Activated CD4-positive, alpha-beta T cell treated with anti-CD3 and anti-CD28 coated beads, Interleukin-2, amount 10 ng/mL, durations not matched to agents 7 days and 5 days (primary cell): ENCODE measurements around the gene BCOR. TPM values are rescaled to one million over a fixed set of nuclear protein-coding genes. Genes with fewer than 3 reads are reported as not detected.
A peak's percentile ranks its signal among the peaks of the same experiment; 100 is the strongest.

Experiments used
- CTCF ChIA-PET: fragments of 350-600 bp; sonication (Branson Sonifier 250); formaldehyde crosslinking; loops from one replicate; lab custom pipeline; 2021; ENCODE audit warnings: antibody characterized with exemption; lab: Charles Lee
- POLR2A ChIA-PET: fragments of 350-600 bp; sonication (Branson Sonifier 250); formaldehyde crosslinking; loops from one replicate; lab custom pipeline; 2021; ENCODE audit warnings: antibody characterized with exemption; lab: Charles Lee
- DNase-seq: peaks from one replicate; pipeline ENCODE4 v3.0.0-alpha.2; 2020
- H3K27ac Mint-ChIP-seq: one replicate; pipeline ENCODE4 v1.8.0; 2021; ENCODE audit warnings: mild to moderate bottlenecking, moderate library complexity, mixed read lengths
- H3K27me3 Mint-ChIP-seq: one replicate; pipeline ENCODE4 v1.8.0; 2021; ENCODE audit warnings: mixed read lengths
- H3K36me3 Mint-ChIP-seq: one replicate; pipeline ENCODE4 v1.8.0; 2021; ENCODE audit warnings: low read depth, mixed read lengths
- H3K4me1 Mint-ChIP-seq: one replicate; pipeline ENCODE4 v1.8.0; 2021; ENCODE audit warnings: mixed read lengths
- H3K4me3 Mint-ChIP-seq: one replicate; pipeline ENCODE4 v1.8.0; 2021; ENCODE audit warnings: mild to moderate bottlenecking, moderate library complexity, mixed read lengths
- H3K9me3 Mint-ChIP-seq: one replicate; pipeline ENCODE4 v1.8.0; 2021; ENCODE audit warnings: mixed read lengths
- total RNA-seq, 2 experiments: library from RNA; stranded (reverse); gene quantifications; one replicate each; pipeline ENCODE4 v1.2.3, GENCODE V29; 2021

The BCOR gene
- total RNA-seq, 2 experiments from 2014 or later = 53.1 to 54.9 TPM

- H3K4me3 Mint-ChIP-seq = peak overlapping the region; percentile 47
- H3K27ac Mint-ChIP-seq = no peak overlapping the region
- H3K36me3 Mint-ChIP-seq = no peaks in the 10 kb centered on the region
- ChIA-PET POLR2A (interaction anchor here (0.5 kb wide), 1 partner anchor 25 kb away, joined by 6 read pairs; no protein-coding TSS in a partner anchor), CTCF (interaction anchor here (1.1 kb wide), 1 partner anchor 11 kb away, joined by 3 read pairs; the partner anchor contains the start of gene BCOR)
- DNase-seq = no peak
- no peaks in the 10 kb centered on the region for H3K9me3 Mint-ChIP-seq
- H3K4me1 Mint-ChIP-seq = peaks cover 20% of the 10 kb centered on the region
- peaks cover 10% of the 10 kb centered on the region for H3K27me3 Mint-ChIP-seq
These were observed 10.6 kb upstream of the BCOR start for GRCh38 chrX:40108162-40108958.

- POLR2A ChIA-PET = no interaction called here
- no peaks in the 10 kb centered on the region for H3K9me3 Mint-ChIP-seq
- H3K36me3 Mint-ChIP-seq = no peaks in the 10 kb centered on the region
- peak overlapping the region; percentile 87 for H3K27ac Mint-ChIP-seq
- H3K4me1 Mint-ChIP-seq = peaks cover 20% of the 10 kb centered on the region
- peaks cover 10% of the 10 kb centered on the region for H3K27me3 Mint-ChIP-seq
- peak overlapping the region; percentile 74 for H3K4me3 Mint-ChIP-seq
- CTCF ChIA-PET = interaction anchor here (1.1 kb wide), 1 partner anchor 10 kb away, joined by 3 read pairs; the partner anchor contains the start of gene BCOR
- no peak for DNase-seq
These were observed 9.8 kb upstream of the BCOR start for GRCh38 chrX:40107291-40108161.

GRCh38 chrX:40106676-40107290, 9.0 kb upstream of the BCOR start:
- Mint-ChIP-seq H3K9me3 (no peaks in the 10 kb centered on the region), H3K4me1 (peaks cover 16% of the 10 kb centered on the region), H3K4me3 (peak overlapping the region; percentile 74), H3K27me3 (peaks cover 10% of the 10 kb centered on the region), H3K27ac (peak overlapping the region; percentile 87), H3K36me3 (no peaks in the 10 kb centered on the region)
- ChIA-PET POLR2A (no interaction called here), CTCF (no interaction called here)
- no peak for DNase-seq

GRCh38 chrX:40105835-40106675, 8.3 kb upstream of the BCOR start:
- Mint-ChIP-seq H3K36me3 (no peaks in the 10 kb centered on the region), H3K9me3 (no peaks in the 10 kb centered on the region), H3K27ac (peak overlapping the region; percentile 87), H3K4me1 (peaks cover 8% of the 10 kb centered on the region), H3K27me3 (peaks cover 8% of the 10 kb centered on the region), H3K4me3 (peak overlapping the region; percentile 75)
- CTCF ChIA-PET = interaction anchor here (0.6 to 1.5 kb wide), 2 partner anchors 33 to 62 kb away, joined by 3 to 4 read pairs; no protein-coding TSS in a partner anchor
- POLR2A ChIA-PET = no interaction called here
- peak; percentile 71 for DNase-seq

GRCh38 chrX:40104985-40105834, 7.5 kb upstream of the BCOR start:
- Mint-ChIP-seq H3K36me3 (no peaks in the 10 kb centered on the region), H3K9me3 (no peaks in the 10 kb centered on the region), H3K27ac (peak overlapping the region; percentile 84), H3K4me3 (peak overlapping the region; percentile 75), H3K4me1 (peaks cover 10% of the 10 kb centered on the region), H3K27me3 (peaks cover 7% of the 10 kb centered on the region)
- peak; percentile 39 for DNase-seq
- ChIA-PET CTCF (interaction anchor here (0.6 to 1.5 kb wide), 2 partner anchors 34 to 63 kb away, joined by 3 to 4 read pairs; no protein-coding TSS in a partner anchor), POLR2A (no interaction called here)

GRCh38 chrX:40104630-40104984, 6.8 kb upstream of the BCOR start:
- POLR2A ChIA-PET = interaction anchor here (0.5 to 0.6 kb wide), 2 partner anchors 65 to 945 kb away, joined by 3 to 7 read pairs; no protein-coding TSS in a partner anchor
- CTCF ChIA-PET = interaction anchor here (1.5 kb wide), 1 partner anchor 63 kb away, joined by 3 read pairs; no protein-coding TSS in a partner anchor
- Mint-ChIP-seq H3K27ac (no peak overlapping the region), H3K4me1 (peaks cover 15% of the 10 kb centered on the region), H3K27me3 (peaks cover 5% of the 10 kb centered on the region), H3K9me3 (no peaks in the 10 kb centered on the region), H3K4me3 (peak overlapping the region; percentile 51), H3K36me3 (no peaks in the 10 kb centered on the region)
- DNase-seq = no peak

GRCh38 chrX:40103565-40104323, 6.0 kb upstream of the BCOR start:
- DNase-seq = no peak
- no peak overlapping the region for H3K27ac Mint-ChIP-seq
- CTCF ChIA-PET = interaction anchor here (0.7 to 0.8 kb wide), 2 partner anchors 54 to 81 kb away, joined by 3 to 4 read pairs; no protein-coding TSS in a partner anchor
- peak overlapping the region; percentile 51 for H3K4me3 Mint-ChIP-seq
- POLR2A ChIA-PET = interaction anchor here (0.5 to 0.6 kb wide), 2 partner anchors 66 to 944 kb away, joined by 3 to 7 read pairs; no protein-coding TSS in a partner anchor
- peaks cover 19% of the 10 kb centered on the region for H3K4me1 Mint-ChIP-seq
- H3K27me3 Mint-ChIP-seq = peaks cover 5% of the 10 kb centered on the region
- no peaks in the 10 kb centered on the region for H3K9me3 Mint-ChIP-seq
- no peaks in the 10 kb centered on the region for H3K36me3 Mint-ChIP-seq

GRCh38 chrX:40102393-40103381, 4.9 kb upstream of the BCOR start:
- Mint-ChIP-seq H3K4me3 (no peak overlapping the region), H3K4me1 (peaks cover 17% of the 10 kb centered on the region), H3K27me3 (peaks cover 3% of the 10 kb centered on the region), H3K27ac (no peak overlapping the region), H3K36me3 (no peaks in the 10 kb centered on the region), H3K9me3 (no peaks in the 10 kb centered on the region)
- CTCF ChIA-PET = interaction anchor here (0.6 to 1.0 kb wide), 3 partner anchors 51 to 80 kb away, joined by 3 to 4 read pairs (median 3); no protein-coding TSS in a partner anchor
- POLR2A ChIA-PET = no interaction called here
- no peak for DNase-seq

GRCh38 chrX:40101430-40101802, 3.7 kb upstream of the BCOR start:
- H3K9me3 Mint-ChIP-seq = no peaks in the 10 kb centered on the region
- H3K36me3 Mint-ChIP-seq = no peaks in the 10 kb centered on the region
- H3K4me3 Mint-ChIP-seq = no peak overlapping the region
- H3K27ac Mint-ChIP-seq = no peak overlapping the region
- ChIA-PET POLR2A (no interaction called here), CTCF (no interaction called here)
- H3K4me1 Mint-ChIP-seq = peaks cover 12% of the 10 kb centered on the region
- no peaks in the 10 kb centered on the region for H3K27me3 Mint-ChIP-seq
- DNase-seq = no peak
